ENCODE measurements around the gene VPS35. TPM values are rescaled to one million over a fixed set of nuclear protein-coding genes. Genes with fewer than 3 reads are reported as not detected.

Gene VPS35
- total and polyA plus RNA-seq, 2 of the 13 experiments (the other 11 are each of a cell fraction or from before 2014, with no cell fraction given): 30.7 to 136 TPM

DNA sequence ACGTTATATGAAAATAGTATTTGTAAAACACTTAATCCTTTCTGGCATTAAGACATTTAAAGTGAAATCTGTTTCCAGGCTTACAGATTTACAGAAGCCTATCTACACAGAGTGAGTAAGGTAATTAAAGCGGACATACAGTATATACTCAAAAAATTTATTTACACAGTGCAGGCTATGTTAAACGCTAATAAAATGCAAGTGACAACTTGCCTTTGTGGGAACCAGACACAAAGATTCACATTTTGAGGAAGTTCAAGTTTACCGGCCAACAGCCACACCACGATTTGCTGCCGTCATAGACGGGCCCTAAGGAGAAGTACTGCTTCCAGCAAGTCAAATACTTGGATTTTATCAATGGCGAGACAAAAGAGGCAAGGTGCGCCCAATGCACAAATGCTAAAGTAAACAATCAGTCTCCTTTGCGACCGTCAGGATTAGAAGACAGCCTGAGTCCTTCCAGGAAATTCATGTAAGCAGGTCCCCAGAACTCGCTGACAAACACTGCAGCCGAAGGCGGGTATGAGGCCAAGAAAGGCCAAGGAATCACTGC is 801 bp downstream of the VPS35 start (continued):
- TF ChIP-seq, protein P1, sequence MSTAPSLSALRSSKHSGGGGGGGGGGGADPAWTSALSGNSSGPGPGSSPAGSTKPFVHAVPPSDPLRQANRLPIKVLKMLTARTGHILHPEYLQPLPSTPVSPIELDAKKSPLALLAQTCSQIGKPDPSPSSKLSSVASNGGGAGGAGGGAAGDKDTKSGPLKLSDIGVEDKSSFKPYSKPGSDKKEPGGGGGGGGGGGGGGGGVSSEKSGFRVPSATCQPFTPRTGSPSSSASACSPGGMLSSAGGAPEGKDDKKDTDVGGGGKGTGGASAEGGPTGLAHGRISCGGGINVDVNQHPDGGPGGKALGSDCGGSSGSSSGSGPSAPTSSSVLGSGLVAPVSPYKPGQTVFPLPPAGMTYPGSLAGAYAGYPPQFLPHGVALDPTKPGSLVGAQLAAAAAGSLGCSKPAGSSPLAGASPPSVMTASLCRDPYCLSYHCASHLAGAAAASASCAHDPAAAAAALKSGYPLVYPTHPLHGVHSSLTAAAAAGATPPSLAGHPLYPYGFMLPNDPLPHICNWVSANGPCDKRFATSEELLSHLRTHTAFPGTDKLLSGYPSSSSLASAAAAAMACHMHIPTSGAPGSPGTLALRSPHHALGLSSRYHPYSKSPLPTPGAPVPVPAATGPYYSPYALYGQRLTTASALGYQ (CRISPR knock-in tag; IDR thresholded peaks at IDR 0.05): no peak
- TF ChIP-seq SETDB1 (CRISPR knock-in tag; IDR thresholded peaks at IDR 0.05; ENCODE audit: borderline replicate concordance) (no peak), RELA (CRISPR knock-in tag; IDR thresholded peaks at IDR 0.05) (no peak), HIVEP1 (CRISPR knock-in tag; IDR thresholded peaks at IDR 0.05) (no peak), NONO (IDR thresholded peaks at IDR 0.05) (no peak), NONO (CRISPR knock-in tag; conservative IDR thresholded peaks at IDR 0.05) (no peak), ZSCAN22 (CRISPR knock-in tag; IDR thresholded peaks at IDR 0.05) (no peak), ZFP36 (IDR thresholded peaks at IDR 0.05; ENCODE audit: borderline replicate concordance, low read depth, low read length, partially characterized antibody) (no peak), SRY (CRISPR knock-in tag; IDR thresholded peaks at IDR 0.05) (no peak), ZSCAN21 (CRISPR knock-in tag; IDR thresholded peaks at IDR 0.05; ENCODE audit: borderline replicate concordance) (peak; percentile 6; the same call in 1 of the 2 replicates), ZNF792 (CRISPR knock-in tag; IDR thresholded peaks at IDR 0.05) (no peak), ZNF546 (CRISPR knock-in tag; conservative IDR thresholded peaks at IDR 0.05) (no peak), ZKSCAN1 (IDR thresholded peaks at IDR 0.05; ENCODE audit: low read length) (no peak), SMARCE1 (IDR thresholded peaks at IDR 0.05; ENCODE audit: borderline replicate concordance) (no peak), BCL6 (CRISPR knock-in tag; IDR thresholded peaks at IDR 0.05) (peak; percentile 83), RAD51 (IDR thresholded peaks at IDR 0.05; ENCODE audit: borderline replicate concordance) (no peak), ZNF552 (CRISPR knock-in tag; IDR thresholded peaks at IDR 0.05; ENCODE audit: borderline replicate concordance) (peak; percentile 63; the same call in 1 of the 2 replicates)
- TF ChIP-seq, protein P2, sequence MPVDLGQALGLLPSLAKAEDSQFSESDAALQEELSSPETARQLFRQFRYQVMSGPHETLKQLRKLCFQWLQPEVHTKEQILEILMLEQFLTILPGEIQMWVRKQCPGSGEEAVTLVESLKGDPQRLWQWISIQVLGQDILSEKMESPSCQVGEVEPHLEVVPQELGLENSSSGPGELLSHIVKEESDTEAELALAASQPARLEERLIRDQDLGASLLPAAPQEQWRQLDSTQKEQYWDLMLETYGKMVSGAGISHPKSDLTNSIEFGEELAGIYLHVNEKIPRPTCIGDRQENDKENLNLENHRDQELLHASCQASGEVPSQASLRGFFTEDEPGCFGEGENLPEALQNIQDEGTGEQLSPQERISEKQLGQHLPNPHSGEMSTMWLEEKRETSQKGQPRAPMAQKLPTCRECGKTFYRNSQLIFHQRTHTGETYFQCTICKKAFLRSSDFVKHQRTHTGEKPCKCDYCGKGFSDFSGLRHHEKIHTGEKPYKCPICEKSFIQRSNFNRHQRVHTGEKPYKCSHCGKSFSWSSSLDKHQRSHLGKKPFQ (CRISPR knock-in tag; IDR thresholded peaks at IDR 0.05; ENCODE audit: insufficient replicate concordance): no peak
- TF ChIP-seq, protein P3, sequence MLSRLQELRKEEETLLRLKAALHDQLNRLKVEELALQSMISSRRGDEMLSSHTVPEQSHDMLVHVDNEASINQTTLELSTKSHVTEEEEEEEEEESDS (CRISPR knock-in tag; IDR thresholded peaks at IDR 0.05; ENCODE audit: borderline replicate concordance): no peak
- TF ChIP-seq, protein P4, sequence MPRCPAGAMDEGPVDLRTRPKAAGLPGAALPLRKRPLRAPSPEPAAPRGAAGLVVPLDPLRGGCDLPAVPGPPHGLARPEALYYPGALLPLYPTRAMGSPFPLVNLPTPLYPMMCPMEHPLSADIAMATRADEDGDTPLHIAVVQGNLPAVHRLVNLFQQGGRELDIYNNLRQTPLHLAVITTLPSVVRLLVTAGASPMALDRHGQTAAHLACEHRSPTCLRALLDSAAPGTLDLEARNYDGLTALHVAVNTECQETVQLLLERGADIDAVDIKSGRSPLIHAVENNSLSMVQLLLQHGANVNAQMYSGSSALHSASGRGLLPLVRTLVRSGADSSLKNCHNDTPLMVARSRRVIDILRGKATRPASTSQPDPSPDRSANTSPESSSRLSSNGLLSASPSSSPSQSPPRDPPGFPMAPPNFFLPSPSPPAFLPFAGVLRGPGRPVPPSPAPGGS (CRISPR knock-in tag; IDR thresholded peaks at IDR 0.05): no peak
- TF ChIP-seq, protein P5, sequence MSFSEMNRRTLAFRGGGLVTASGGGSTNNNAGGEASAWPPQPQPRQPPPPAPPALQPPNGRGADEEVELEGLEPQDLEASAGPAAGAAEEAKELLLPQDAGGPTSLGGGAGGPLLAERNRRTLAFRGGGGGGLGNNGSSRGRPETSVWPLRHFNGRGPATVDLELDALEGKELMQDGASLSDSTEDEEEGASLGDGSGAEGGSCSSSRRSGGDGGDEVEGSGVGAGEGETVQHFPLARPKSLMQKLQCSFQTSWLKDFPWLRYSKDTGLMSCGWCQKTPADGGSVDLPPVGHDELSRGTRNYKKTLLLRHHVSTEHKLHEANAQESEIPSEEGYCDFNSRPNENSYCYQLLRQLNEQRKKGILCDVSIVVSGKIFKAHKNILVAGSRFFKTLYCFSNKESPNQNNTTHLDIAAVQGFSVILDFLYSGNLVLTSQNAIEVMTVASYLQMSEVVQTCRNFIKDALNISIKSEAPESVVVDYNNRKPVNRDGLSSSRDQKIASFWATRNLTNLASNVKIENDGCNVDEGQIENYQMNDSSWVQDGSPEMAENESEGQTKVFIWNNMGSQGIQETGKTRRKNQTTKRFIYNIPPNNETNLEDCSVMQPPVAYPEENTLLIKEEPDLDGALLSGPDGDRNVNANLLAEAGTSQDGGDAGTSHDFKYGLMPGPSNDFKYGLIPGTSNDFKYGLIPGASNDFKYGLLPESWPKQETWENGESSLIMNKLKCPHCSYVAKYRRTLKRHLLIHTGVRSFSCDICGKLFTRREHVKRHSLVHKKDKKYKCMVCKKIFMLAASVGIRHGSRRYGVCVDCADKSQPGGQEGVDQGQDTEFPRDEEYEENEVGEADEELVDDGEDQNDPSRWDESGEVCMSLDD (CRISPR knock-in tag; IDR thresholded peaks at IDR 0.05; ENCODE audit: borderline replicate concordance): 0 out of 2 replicates have a peak, but pooled peaks have one; percentile 5
- TF ChIP-seq, protein P6, sequence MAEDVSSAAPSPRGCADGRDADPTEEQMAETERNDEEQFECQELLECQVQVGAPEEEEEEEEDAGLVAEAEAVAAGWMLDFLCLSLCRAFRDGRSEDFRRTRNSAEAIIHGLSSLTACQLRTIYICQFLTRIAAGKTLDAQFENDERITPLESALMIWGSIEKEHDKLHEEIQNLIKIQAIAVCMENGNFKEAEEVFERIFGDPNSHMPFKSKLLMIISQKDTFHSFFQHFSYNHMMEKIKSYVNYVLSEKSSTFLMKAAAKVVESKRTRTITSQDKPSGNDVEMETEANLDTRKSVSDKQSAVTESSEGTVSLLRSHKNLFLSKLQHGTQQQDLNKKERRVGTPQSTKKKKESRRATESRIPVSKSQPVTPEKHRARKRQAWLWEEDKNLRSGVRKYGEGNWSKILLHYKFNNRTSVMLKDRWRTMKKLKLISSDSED (CRISPR knock-in tag; IDR thresholded peaks at IDR 0.05): no peak
